Upper lobe of left lung (tissue), 6 donors: ENCODE measurements around the gene SAFB. TPM values are rescaled to one million over a fixed set of nuclear protein-coding genes. Genes with fewer than 3 reads are reported as not detected.
A peak's percentile ranks its signal among the peaks of the same experiment; 100 is the strongest.

ENCODE experiments used
- ATAC-seq, 2 donors: fragments of 200-7000 bp; cut with Tn5 transposase; one replicate each; pipeline ENCODE4 v1.9.1; 2022; ENCODE audit warnings: mild to moderate bottlenecking in 2 of 2, moderate library complexity in 2 of 2; ENCODE audit not compliant: low FRiP score in 2 of 2
- DNase-seq, 2 donors: peaks; one replicate each; pipeline ENCODE4 v3.0.0-alpha.2; 2019 to 2020
- H3K27ac ChIP-seq, 4 donors: fragments of 200-600 bp; sonication (generic); one replicate each; pipeline ENCODE4 v1.5.1; 2016 to 2019
- H3K27me3 ChIP-seq, 4 donors: fragments of 200-600 bp; sonication (generic); one replicate each; pipeline ENCODE4 v1.5.1; 2017 to 2019
- H3K36me3 ChIP-seq, 4 donors: fragments of 200-600 bp; sonication (generic); one replicate each; pipeline ENCODE4 v1.5.1; 2016 to 2019
- H3K4me1 ChIP-seq, 4 donors: fragments of 200-600 bp; sonication (generic); one replicate each; pipeline ENCODE4 v1.5.1; 2018 to 2019
- H3K4me3 ChIP-seq, 4 donors: fragments of 200-600 bp; sonication (generic); one replicate each; pipeline ENCODE4 v1.5.1; 2017 to 2019; ENCODE audit warnings: mild to moderate bottlenecking in 2 of 4, moderate library complexity in 1 of 4
- H3K9me3 ChIP-seq, 4 donors: fragments of 200-600 bp; sonication (generic); one replicate each; pipeline ENCODE4 v1.5.1; 2018 to 2019
- CTCF ChIP-seq, 6 experiments: fragments of 450-650 bp in 4 of 6; fragments of 200-600 bp in 2 of 6; sonication (generic) in 2 of 6; IDR thresholded peaks; one replicate each; pipeline ENCODE4 v1.5.1; 2016 to 2019; ENCODE audit warnings: antibody characterized with exemption in 6 of 6
- EP300 ChIP-seq, 4 donors: sonication (generic); formaldehyde crosslinking; IDR thresholded peaks; one replicate each; pipeline ENCODE4 v1.5.1; 2017; ENCODE audit warnings: antibody characterized with exemption in 4 of 4, control low read depth in 2 of 4
- POLR2A ChIP-seq, 4 donors: fragments of 450-650 bp; IDR thresholded peaks; one replicate each; pipeline ENCODE4 v1.5.1; 2016 to 2017; ENCODE audit warnings: antibody characterized with exemption in 4 of 4, mild to moderate bottlenecking in 2 of 4
- POLR2AphosphoS5 ChIP-seq, 2 donors: sonication (generic); formaldehyde crosslinking; IDR thresholded peaks; one replicate each; pipeline ENCODE4 v1.5.1; 2017; ENCODE audit warnings: antibody characterized with exemption in 2 of 2
- WGBS, 2 donors: methylation state at CpG; one replicate each; pipeline ENCODE4 v1.1.5; 2017 to 2018; 5-methylcytosine and 5-hydroxymethylcytosine counted together
- total RNA-seq, 6 donors: library from RNA; depleted of rRNA in 4 of 6; stranded (reverse); fragments of >200 nt in 4 of 6; gene quantifications; one replicate each; pipeline versions ENCODE4 v1.1.0 to v1.2.1, GENCODE V29; 2016 to 2021
- donor health status: DM: no; HTN: no; CAD: no; lungs with moderate emphysema.
- donor health status: DM: no; HTN: yes; CAD: no; lungs with severe emphysema.

SAFB gene
- total RNA-seq, 6 donors from 2014 or later: 66.4 to 524 (median 113) TPM

- WGBS, 2 donors: 73 to 75% methylated on average over 3 of the region's 3 CpGs
- TF ChIP-seq EP300 (IDR thresholded peaks at IDR 0.05) (no peak), CTCF (IDR thresholded peaks at IDR 0.05) (no peak)
- no peak overlapping the region for H3K4me3 ChIP-seq
Measured at GRCh38 chr19:5619946-5620345, 2.9 kb upstream of the SAFB start.

GRCh38 chr19:5621311-5621944 lies 1.5 kb upstream of the SAFB start:
- Histone ChIP-seq H3K4me1 (peaks cover 50 to 60% (median 53%) of the 10 kb centered on the region in 4 donors), H3K36me3 (peaks cover 9 to 58% (median 27%) of the 10 kb centered on the region in 4 donors), H3K27ac (peak overlapping the region; percentile 89 to 98 (median 96)), H3K9me3 (no peaks in the 10 kb centered on the region), H3K27me3 (no peaks in the 10 kb centered on the region), H3K4me3 (peak overlapping the region; percentile 74 to 100 (median 96))
- ATAC-seq: no peak
- 33 to 39% methylated on average over 13 to 14 of the region's 14 CpGs for WGBS, 2 donors
- DNase-seq: no peak
- TF ChIP-seq POLR2AphosphoS5 (IDR thresholded peaks at IDR 0.05) (no peak), POLR2A (IDR thresholded peaks at IDR 0.05) (no peak), EP300 (IDR thresholded peaks at IDR 0.05) (no peak), CTCF (IDR thresholded peaks at IDR 0.05) (no peak)

More at GRCh38 chr19:5619946-5620345, 2.9 kb upstream of the SAFB start:
- ATAC-seq (no peak), DNase-seq (no peak)
- Histone ChIP-seq H3K36me3 (peaks cover 19 to 58% (median 36%) of the 10 kb centered on the region in 4 donors), H3K9me3 (no peaks in the 10 kb centered on the region), H3K27me3 (no peaks in the 10 kb centered on the region), H3K27ac (no peak overlapping the region), H3K4me1 (peaks cover 35 to 45% (median 39%) of the 10 kb centered on the region in 4 donors)

DNA sequence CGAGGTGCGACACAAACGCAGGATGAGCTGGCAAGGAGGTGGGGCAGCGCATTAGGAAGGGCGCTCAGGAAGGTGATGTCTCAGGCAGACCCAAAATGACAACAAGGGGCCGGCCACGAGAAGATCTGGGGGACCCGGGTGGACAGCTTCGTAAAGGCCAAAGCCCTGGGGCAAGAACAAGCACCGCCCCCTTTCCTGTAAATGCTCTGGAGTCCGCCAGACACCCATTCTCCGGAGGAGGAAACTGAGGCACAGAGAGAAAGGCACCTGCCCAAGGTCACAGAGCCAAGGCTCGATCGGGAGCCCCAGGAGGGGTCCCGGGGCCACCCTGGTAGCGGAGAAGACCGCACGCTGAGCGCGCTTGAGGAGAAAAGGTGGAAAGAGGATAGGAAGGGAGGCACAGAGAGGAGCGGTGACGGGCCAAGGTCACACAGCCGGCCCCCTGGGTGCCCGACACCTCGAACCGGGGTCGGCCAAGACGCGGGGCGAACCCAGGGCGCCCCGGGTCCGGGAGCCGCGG lies 878 bp upstream of the SAFB start:
- peak overlapping the region; percentile 89 to 98 (median 96) for H3K27ac ChIP-seq
- H3K36me3 ChIP-seq: peaks cover 11 to 58% (median 31%) of the 10 kb centered on the region in 4 donors
- H3K4me3 ChIP-seq: peak overlapping the region; percentile 74 to 100 (median 96)
- no peaks in the 10 kb centered on the region for H3K27me3 ChIP-seq
- H3K4me1 ChIP-seq: peaks cover 55 to 66% (median 59%) of the 10 kb centered on the region in 4 donors
- no peak for ATAC-seq
- no peak for DNase-seq
- no peak for TF ChIP-seq EP300 (IDR thresholded peaks at IDR 0.05)
- TF ChIP-seq POLR2A (IDR thresholded peaks at IDR 0.05): no peak
- TF ChIP-seq POLR2AphosphoS5 (IDR thresholded peaks at IDR 0.05): no peak
- TF ChIP-seq CTCF (IDR thresholded peaks at IDR 0.05): no peak
- WGBS, 2 donors: 0 to 1% methylated on average over 24 to 32 of the region's 35 CpGs
- no peaks in the 10 kb centered on the region for H3K9me3 ChIP-seq

- no peak for ATAC-seq
- Histone ChIP-seq H3K36me3 (peaks cover 6 to 57% (median 28%) of the 10 kb centered on the region in 4 donors), H3K4me3 (peak overlapping the region; percentile 74 to 100 (median 86)), H3K27me3 (no peaks in the 10 kb centered on the region), H3K27ac (peak overlapping the region; percentile 89 to 98 (median 96)), H3K9me3 (no peaks in the 10 kb centered on the region), H3K4me1 (peaks cover 69 to 79% (median 71%) of the 10 kb centered on the region in 4 donors)
- DNase-seq: no peak
- 0% methylated on average over 19 to 25 of the region's 50 CpGs for WGBS, 2 donors
- no peak for TF ChIP-seq CTCF (IDR thresholded peaks at IDR 0.05)
- no peak for TF ChIP-seq POLR2A (IDR thresholded peaks at IDR 0.05)
- TF ChIP-seq EP300 (IDR thresholded peaks at IDR 0.05): no peak
- TF ChIP-seq POLR2AphosphoS5 (IDR thresholded peaks at IDR 0.05): no peak
Measured at GRCh38 chr19:5623397-5624017, 624 bp downstream of the SAFB start.
